ENCODE data around the gene TMEM132C. TPM values are rescaled to one million over a fixed set of nuclear protein-coding genes. Genes with fewer than 3 reads are reported as not detected.

The TMEM132C gene
- total and polyA plus RNA-seq, 2 of the 4 experiments (the other 2 are of a cell fraction): not detected

DNA sequence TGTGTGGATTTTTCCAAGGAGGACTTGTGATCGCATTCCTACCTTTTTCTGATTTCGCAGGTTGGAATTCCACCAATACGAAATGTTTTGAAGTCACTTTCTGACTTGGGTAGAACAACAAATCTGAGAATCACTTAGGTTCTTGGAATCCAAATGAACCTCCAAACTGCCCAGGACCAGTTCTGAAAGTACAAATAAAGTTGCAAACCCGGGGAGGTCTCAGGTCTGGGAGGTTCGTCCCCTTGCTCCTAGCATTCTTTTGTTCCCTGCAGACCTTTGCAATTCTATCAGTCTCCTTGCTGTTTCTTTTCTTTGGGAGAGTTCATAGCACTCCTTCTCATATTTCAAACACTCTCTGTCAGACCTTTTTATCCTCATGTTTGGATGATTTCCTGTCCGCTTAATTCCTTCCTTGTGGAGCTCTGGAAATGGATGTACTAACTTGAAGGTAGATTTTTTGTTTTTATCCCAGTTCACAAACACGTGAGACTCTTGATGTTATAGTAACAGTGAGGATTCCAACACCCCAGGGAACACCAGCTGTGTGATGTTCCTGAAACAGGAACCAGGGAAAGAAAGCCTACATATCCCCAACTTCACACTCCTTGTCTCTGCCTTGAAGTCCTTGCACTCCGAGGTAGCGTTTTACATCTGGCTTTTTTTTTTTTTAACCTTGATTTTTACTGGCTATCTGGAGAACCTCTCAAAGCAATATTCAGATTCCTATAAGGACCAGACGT is 70.6 kb downstream of the TMEM132C start:
- H3K27ac ChIP-seq (ENCODE audit: insufficient read depth, low read length): no peak overlapping the region
- H4K8ac ChIP-seq (ENCODE audit: low read depth in 2 of 2, low read length in 2 of 2): no peak overlapping the region
- ATAC-seq (ENCODE audit: low read depth) (no peak), DNase-seq (no peak)
- H3K4ac ChIP-seq (ENCODE audit: low read depth, low read length): no peak overlapping the region
- no peaks in the 10 kb centered on the region for H3K79me1 ChIP-seq (ENCODE audit: low read depth in 1 of 2, low read length in 2 of 2)
- TF ChIP-seq RAD21 (IDR thresholded peaks at IDR 0.05; ENCODE audit: low read length) (no peak), FOS (IDR thresholded peaks at IDR 0.05; ENCODE audit: low read depth, low read length) (no peak)
- no peak overlapping the region for H3K4me3 ChIP-seq (ENCODE audit: insufficient read depth, low read depth, low read length)
- no peaks in the 10 kb centered on the region for H3K36me3 ChIP-seq (ENCODE audit: control insufficient read depth, insufficient read depth, low read length)
- dilution Hi-C loops (cut with HindIII; ENCODE audit: low sequenced_read_pairs, unreplicated experiment) (no loop called here), intact Hi-C loops (cut with micrococcal nuclease) (no loop called here), in situ Hi-C loops (cut with MboI; ENCODE audit: low sequenced_read_pairs) (no loop called here)
- no peak overlapping the region for H3K18ac ChIP-seq (ENCODE audit: low read depth, low read length)
- H3K4me2 ChIP-seq (ENCODE audit: low read depth, low read length): no peak overlapping the region
- WGBS, 2 experiments (ENCODE audit: extremely low coverage in 2 of 2, insufficient read length in 1 of 2): no CpG with 5 or more reads among the region's 10 CpGs
- no peak overlapping the region for H2AFZ ChIP-seq (replicated peaks; ENCODE audit: low read length, poor library complexity)
- no peaks in the 10 kb centered on the region for H4K20me1 ChIP-seq (ENCODE audit: insufficient read depth, low read length)
- no peaks in the 10 kb centered on the region for H3K27me3 ChIP-seq (ENCODE audit: control insufficient read depth, insufficient read depth, low read length)
- peaks cover 20% of the 10 kb centered on the region for H3K9me3 ChIP-seq (ENCODE audit: control insufficient read depth, insufficient read depth, low read length)
- no peak overlapping the region for H3K14ac ChIP-seq (replicated peaks; ENCODE audit: low read depth, low read length)
- no TSS peak for BruUV-seq (replicated peaks)
- CTCF ChIA-PET: no interaction called here
- H3K4me1 ChIP-seq (ENCODE audit: control insufficient read depth, insufficient read depth, low read length): no peaks in the 10 kb centered on the region
- no peak overlapping the region for H2BK120ac ChIP-seq (ENCODE audit: low read depth, low read length)
- H3K56ac ChIP-seq (ENCODE audit: extremely low read depth, insufficient read depth, low read length): no peak overlapping the region
- no peak overlapping the region for H2BK15ac ChIP-seq (ENCODE audit: low read depth, low read length)
- no peak overlapping the region for H4K5ac ChIP-seq (ENCODE audit: low read depth, low read length)
- H4K91ac ChIP-seq (ENCODE audit: insufficient read depth, low read depth, low read length): no peak overlapping the region
- no peak overlapping the region for H2AK9ac ChIP-seq (replicated peaks; ENCODE audit: low read depth, low read length, poor library complexity)
- H2AK5ac ChIP-seq (ENCODE audit: low read depth, low read length): no peak overlapping the region
- H2BK5ac ChIP-seq (ENCODE audit: low read depth, low read length, poor library complexity, severe bottlenecking): no peak overlapping the region
- H2BK20ac ChIP-seq (ENCODE audit: low read depth, low read length): no peak overlapping the region
- no peaks in the 10 kb centered on the region for H3K9me1 ChIP-seq (ENCODE audit: insufficient read depth, low read length)
- POLR2A ChIA-PET (ENCODE audit: unreplicated experiment): no interaction called here
- H3K23ac ChIP-seq (ENCODE audit: low read depth, low read length): no peak overlapping the region
- no peak overlapping the region for H3K9ac ChIP-seq (ENCODE audit: low read depth, low read length)

Measured in IMR-90 (cell line).